ENCODE data around the gene STARD5.

The STARD5 gene, protein sequence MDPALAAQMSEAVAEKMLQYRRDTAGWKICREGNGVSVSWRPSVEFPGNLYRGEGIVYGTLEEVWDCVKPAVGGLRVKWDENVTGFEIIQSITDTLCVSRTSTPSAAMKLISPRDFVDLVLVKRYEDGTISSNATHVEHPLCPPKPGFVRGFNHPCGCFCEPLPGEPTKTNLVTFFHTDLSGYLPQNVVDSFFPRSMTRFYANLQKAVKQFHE

DNA sequence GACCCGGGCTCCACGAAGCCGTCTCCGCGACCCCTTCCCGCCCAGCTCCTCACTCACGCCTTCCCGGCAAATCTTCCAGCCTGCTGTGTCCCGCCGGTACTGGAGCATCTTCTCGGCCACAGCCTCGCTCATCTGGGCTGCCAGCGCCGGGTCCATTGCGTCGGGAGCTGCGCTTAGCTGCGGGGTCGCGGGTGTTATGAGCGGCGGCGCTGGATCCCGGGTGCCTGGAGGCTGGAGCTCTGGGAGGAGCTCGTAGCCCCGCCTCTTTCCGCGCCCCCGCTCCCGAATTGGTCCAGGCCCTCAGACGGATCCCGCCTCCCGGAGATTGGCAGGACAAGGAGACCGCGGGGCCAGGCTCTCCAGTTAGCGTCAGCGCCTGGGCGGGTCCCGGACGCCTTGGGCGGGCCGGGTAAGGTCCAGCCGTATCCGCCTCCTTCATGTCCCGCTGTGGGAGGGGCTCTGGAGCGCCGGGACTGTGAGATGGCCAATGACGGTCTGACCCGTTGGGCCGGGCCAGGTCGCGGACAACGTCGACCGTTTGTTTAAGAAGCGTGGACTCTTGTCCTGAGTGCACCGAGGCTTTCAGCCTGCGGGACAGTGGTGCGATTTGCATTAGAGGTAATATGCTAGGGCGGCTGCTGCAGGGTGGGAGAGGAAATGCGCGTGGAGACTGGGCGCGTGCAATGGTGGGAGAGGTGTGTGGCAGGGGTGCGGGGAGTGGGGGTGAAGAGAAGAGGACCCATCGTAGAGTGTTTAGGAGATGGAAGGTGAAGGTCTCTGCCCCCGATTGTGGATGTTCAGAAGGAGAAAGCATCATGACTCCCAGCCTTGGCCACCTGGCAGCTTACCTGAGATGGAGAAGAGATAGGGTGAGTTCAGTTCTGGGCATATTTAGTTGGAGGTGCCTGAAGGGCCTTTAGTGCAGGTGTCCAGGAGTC, at the start of gene STARD5:
STARD5 (minus strand) TSS at position 198 of the 938 bp plus-strand sequence; CDS start at position 156, 42 bp downstream.
- TF ChIP-seq, protein P1, sequence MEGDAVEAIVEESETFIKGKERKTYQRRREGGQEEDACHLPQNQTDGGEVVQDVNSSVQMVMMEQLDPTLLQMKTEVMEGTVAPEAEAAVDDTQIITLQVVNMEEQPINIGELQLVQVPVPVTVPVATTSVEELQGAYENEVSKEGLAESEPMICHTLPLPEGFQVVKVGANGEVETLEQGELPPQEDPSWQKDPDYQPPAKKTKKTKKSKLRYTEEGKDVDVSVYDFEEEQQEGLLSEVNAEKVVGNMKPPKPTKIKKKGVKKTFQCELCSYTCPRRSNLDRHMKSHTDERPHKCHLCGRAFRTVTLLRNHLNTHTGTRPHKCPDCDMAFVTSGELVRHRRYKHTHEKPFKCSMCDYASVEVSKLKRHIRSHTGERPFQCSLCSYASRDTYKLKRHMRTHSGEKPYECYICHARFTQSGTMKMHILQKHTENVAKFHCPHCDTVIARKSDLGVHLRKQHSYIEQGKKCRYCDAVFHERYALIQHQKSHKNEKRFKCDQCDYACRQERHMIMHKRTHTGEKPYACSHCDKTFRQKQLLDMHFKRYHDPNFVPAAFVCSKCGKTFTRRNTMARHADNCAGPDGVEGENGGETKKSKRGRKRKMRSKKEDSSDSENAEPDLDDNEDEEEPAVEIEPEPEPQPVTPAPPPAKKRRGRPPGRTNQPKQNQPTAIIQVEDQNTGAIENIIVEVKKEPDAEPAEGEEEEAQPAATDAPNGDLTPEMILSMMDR (IDR thresholded peaks at IDR 0.05; ENCODE audit: low read depth, low read length): no peak
- peak; percentile 85 for DNase-seq (ENCODE audit: extremely low read depth, low read depth)

DNA sequence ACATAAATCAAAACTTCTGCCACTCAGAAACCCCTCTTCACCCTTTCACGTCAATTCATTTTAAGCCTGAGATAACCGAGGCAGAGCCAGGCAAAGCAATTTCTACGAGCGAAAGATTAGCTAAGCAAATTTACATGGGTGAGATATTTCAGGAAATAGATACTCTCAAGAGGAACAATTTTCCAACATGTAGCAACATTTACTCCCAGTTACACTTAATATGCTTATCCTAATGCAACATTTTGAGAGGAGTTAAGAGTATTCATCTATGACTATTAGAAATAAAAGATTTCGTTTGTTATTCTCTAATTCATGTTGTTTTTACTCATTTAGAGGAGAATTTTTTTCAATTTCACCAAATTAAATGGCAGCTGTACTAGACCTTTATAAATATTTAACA, 49.2 kb upstream of the STARD5 start:
- TF ChIP-seq, protein P1 (IDR thresholded peaks at IDR 0.05; ENCODE audit: low read depth, low read length): no peak
- no peak for DNase-seq (ENCODE audit: extremely low read depth, low read depth)

GRCh38 chr15:81372575-81372974, 48.6 kb upstream of the STARD5 start:
- TF ChIP-seq, protein P1 (IDR thresholded peaks at IDR 0.05; ENCODE audit: low read depth, low read length): no peak
- no peak for DNase-seq (ENCODE audit: extremely low read depth, low read depth)

GRCh38 chr15:81363718-81364500, 40.0 kb upstream of the STARD5 start:
- no peak for DNase-seq (ENCODE audit: extremely low read depth, low read depth)
- TF ChIP-seq, protein P1 (IDR thresholded peaks at IDR 0.05; ENCODE audit: low read depth, low read length): no peak

DNA sequence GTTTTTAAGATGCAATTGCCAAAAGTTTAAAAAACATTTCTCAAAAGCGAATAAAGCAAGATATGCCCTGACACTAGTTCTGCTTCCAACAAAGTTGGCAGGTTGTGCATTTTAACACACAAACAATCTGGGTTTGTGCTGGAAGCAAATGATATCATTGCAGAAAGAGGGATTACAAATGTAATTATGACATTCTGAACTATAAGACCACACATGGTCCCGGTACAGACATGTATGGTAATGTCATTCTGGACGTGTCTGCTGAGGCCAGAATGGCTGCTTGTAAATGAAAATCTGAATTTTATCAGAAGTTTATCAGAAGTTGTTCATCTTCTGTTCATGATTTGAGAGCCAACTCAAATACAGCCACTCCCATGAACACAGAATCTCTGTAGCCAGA, 39.3 kb upstream of the STARD5 start:
- no peak for DNase-seq (ENCODE audit: extremely low read depth, low read depth)
- TF ChIP-seq, protein P1 (IDR thresholded peaks at IDR 0.05; ENCODE audit: low read depth, low read length): no peak

DNA sequence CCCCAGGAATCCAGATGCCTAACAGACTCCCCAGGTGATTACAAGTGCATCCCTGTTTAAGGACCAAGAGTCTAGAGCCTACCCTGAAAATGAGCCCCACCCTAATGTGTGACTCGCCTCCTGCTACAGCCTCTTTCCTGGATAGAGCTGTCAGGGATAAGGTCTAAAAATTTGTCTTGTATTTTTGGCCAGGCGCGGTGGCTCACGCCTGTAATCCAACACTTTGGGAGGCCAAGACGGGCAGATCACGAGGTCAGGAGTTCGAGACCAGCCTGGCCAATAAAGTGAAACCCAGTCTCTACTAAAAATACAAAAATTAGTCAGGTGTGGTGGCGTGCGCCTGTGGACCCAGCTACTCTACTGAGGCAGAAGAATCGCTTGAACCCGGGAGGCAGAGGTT, 38.8 kb upstream of the STARD5 start:
- no peak for DNase-seq (ENCODE audit: extremely low read depth, low read depth)
- TF ChIP-seq, protein P1 (IDR thresholded peaks at IDR 0.05; ENCODE audit: low read depth, low read length): no peak
